ENCODE measurements around the gene NAT16.

DNA sequence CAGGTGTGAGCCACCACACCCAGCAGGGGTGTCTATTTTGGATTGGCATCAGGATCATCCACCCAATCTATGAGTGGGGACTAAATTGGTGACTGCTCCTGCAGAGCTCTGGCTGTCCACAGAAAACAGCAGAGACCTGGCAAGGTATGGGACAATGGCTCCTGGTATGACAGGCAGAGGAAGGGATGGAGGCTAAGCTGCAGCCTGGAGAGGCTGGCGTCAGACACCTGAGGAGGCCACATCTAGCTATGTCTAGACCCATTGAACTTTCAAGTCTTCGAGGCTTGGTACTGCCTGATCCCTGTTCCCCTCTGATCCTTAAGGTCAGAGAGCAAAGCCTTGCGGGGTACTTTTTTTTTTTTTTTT lies 56.4 kb downstream of the NAT16 start:
- TF ChIP-seq, protein P1, sequence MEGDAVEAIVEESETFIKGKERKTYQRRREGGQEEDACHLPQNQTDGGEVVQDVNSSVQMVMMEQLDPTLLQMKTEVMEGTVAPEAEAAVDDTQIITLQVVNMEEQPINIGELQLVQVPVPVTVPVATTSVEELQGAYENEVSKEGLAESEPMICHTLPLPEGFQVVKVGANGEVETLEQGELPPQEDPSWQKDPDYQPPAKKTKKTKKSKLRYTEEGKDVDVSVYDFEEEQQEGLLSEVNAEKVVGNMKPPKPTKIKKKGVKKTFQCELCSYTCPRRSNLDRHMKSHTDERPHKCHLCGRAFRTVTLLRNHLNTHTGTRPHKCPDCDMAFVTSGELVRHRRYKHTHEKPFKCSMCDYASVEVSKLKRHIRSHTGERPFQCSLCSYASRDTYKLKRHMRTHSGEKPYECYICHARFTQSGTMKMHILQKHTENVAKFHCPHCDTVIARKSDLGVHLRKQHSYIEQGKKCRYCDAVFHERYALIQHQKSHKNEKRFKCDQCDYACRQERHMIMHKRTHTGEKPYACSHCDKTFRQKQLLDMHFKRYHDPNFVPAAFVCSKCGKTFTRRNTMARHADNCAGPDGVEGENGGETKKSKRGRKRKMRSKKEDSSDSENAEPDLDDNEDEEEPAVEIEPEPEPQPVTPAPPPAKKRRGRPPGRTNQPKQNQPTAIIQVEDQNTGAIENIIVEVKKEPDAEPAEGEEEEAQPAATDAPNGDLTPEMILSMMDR (IDR thresholded peaks at IDR 0.05): no peak
- TF ChIP-seq POLR2A (IDR thresholded peaks at IDR 0.05; ENCODE audit: low read depth) (no peak), POLR2AphosphoS5 (IDR thresholded peaks at IDR 0.05) (no peak), EP300 (IDR thresholded peaks at IDR 0.05) (no peak)

Data from esophagus muscularis mucosa (tissue), 4 donors.